Vagina (tissue), 2 donors: ENCODE data around the gene ATP5ME.

ENCODE experiments used
- CTCF ChIP-seq, 3 experiments: fragments of 450-650 bp in 2 of 3; fragments of 200-600 bp in 1 of 3; sonication (generic) in 1 of 3; IDR thresholded peaks; one replicate each; pipeline ENCODE4 v1.5.1; 2017 to 2019; ENCODE audit warnings: antibody characterized with exemption in 3 of 3, mild to moderate bottlenecking in 2 of 3, moderate library complexity in 2 of 3
- POLR2A ChIP-seq, 2 donors: fragments of 450-650 bp; IDR thresholded peaks; one replicate each; pipeline ENCODE4 v1.6.1; 2017; ENCODE audit warnings: antibody characterized with exemption in 2 of 2, mild to moderate bottlenecking in 2 of 2, moderate library complexity in 2 of 2
- POLR2AphosphoS5 ChIP-seq, 2 donors: sonication (generic); formaldehyde crosslinking; IDR thresholded peaks; one replicate each; pipeline ENCODE4 v1.9.0; 2017; ENCODE audit warnings: antibody characterized with exemption in 2 of 2, mild to moderate bottlenecking in 2 of 2, low read depth in 1 of 2; ENCODE audit not compliant: insufficient read depth in 1 of 2

GRCh38 chr4:629915-630641, 44.0 kb downstream of the ATP5ME start:
- TF ChIP-seq CTCF (IDR thresholded peaks at IDR 0.05), result no peak
- TF ChIP-seq POLR2A (IDR thresholded peaks at IDR 0.05), result no peak
- no peak for TF ChIP-seq POLR2AphosphoS5 (IDR thresholded peaks at IDR 0.05; ENCODE audit: insufficient read depth in 1 of 2, low read depth in 1 of 2)
